Glutamatergic neuron (in vitro differentiated cells): ENCODE data around the gene PCDHGA1. TPM values are rescaled to one million over a fixed set of nuclear protein-coding genes. Genes with fewer than 3 reads are reported as not detected.

Experiments used
- DNase-seq: peaks from one replicate; pipeline ENCODE4 v3.0.0; 2022
- H3K27ac Mint-ChIP-seq: one replicate; pipeline ENCODE4 v1.8.0; 2020; ENCODE audit warnings: mild to moderate bottlenecking, mixed read lengths, inconsistent platforms; ENCODE audit not compliant: unreplicated experiment
- H3K27me3 Mint-ChIP-seq: one replicate; pipeline ENCODE4 v1.8.0; 2020; ENCODE audit warnings: mild to moderate bottlenecking, moderate library complexity, mixed read lengths, inconsistent platforms; ENCODE audit not compliant: unreplicated experiment
- H3K36me3 Mint-ChIP-seq: one replicate; pipeline ENCODE4 v1.8.0; 2020; ENCODE audit warnings: mild to moderate bottlenecking, mixed read lengths, inconsistent platforms; ENCODE audit not compliant: unreplicated experiment
- H3K4me1 Mint-ChIP-seq: one replicate; pipeline ENCODE4 v1.8.0; 2020; ENCODE audit warnings: mild to moderate bottlenecking, low read depth, mixed read lengths, inconsistent platforms; ENCODE audit not compliant: unreplicated experiment
- H3K4me3 Mint-ChIP-seq: one replicate; pipeline ENCODE4 v1.8.0; 2020; ENCODE audit warnings: mild to moderate bottlenecking, mixed read lengths, inconsistent platforms; ENCODE audit not compliant: unreplicated experiment
- H3K9me3 Mint-ChIP-seq: one replicate; pipeline ENCODE4 v1.8.0; 2020; ENCODE audit warnings: mild to moderate bottlenecking, moderate library complexity, mixed read lengths, inconsistent platforms; ENCODE audit not compliant: unreplicated experiment
- CTCF ChIP-seq: fragments of 200-600 bp; sonication (generic); IDR thresholded peaks from one replicate; pipeline ENCODE4 v1.5.0; 2021; ENCODE audit not compliant: partially characterized antibody, unreplicated experiment
- total RNA-seq: library from RNA; stranded (reverse); fragmentation: NEBNext Ultra II Directional; extraction: Animal tissue kit (Norgen Biotek cat#: 25700); gene quantifications from one replicate; pipeline ENCODE4 v1.2.1, GENCODE V29; 2021; ENCODE audit not compliant: unreplicated experiment

Gene PCDHGA1
- total RNA-seq, 1 donor from 2014 or later: 4.6 TPM

DNA sequence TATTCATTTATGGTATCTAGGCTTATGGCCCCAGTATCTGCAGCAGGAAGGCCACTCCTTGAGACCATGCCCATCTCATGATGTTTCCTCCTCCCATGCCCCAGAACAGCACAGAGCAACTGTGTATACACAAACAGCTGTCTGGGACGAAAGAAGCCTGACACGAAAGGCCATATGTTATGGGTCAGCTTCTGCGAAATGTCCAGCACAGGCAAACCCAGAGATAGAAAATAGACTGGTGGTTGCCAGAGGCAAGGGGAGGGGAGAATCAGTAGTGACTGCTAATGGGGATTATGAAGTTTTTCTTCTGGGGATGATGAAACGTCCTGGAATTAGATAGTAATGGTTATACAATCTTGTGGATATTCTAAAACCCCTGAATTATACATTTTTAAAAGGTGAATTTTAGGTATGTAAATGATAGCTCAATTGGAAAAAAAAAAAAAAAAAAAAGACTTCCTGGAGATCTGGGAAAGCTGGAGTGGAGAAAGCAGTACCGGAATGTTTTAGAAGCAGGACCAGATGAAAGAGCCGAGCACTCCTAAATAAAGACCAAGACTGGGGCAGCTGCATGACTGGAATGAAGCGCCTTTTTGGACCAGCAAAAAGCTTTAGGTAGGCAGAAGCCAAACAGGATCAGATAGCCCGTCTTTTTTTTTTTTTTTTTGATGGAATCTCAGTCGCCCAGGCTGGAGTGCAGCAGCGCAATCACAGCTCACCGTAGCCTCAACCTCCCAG, 187.7 kb downstream of the PCDHGA1 start:
- DNase-seq: no peak
- peaks cover 3% of the 10 kb centered on the region for H3K36me3 Mint-ChIP-seq
- H3K9me3 Mint-ChIP-seq: peaks cover 24% of the 10 kb centered on the region
- no peak for TF ChIP-seq CTCF
- peaks cover 14% of the 10 kb centered on the region for H3K27me3 Mint-ChIP-seq
- peak overlapping the region; percentile 70 for H3K4me3 Mint-ChIP-seq
- H3K4me1 Mint-ChIP-seq: peaks cover 53% of the 10 kb centered on the region
- peak overlapping the region; percentile 97 for H3K27ac Mint-ChIP-seq

DNA sequence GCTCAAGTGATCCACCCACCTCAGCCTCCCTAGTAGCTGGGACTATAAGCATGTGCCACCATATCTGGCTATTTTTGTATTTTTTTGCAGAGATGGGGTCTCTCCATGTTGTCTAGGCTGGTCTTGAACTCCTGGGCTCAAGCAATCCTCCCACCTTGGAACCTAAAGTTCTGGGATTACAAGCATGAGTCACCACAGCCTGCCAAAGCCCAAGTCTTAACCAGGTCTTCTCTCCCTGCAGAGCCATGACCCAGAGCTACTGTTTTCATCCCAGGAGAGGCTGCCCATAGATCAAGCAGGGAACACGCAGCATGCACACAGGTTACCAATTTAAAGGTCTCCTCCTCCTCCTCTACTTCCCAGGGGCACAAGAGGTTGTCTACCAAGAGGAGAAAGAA, 188.3 kb downstream of the PCDHGA1 start:
- Mint-ChIP-seq H3K36me3 (peaks cover 3% of the 10 kb centered on the region), H3K27ac (no peak overlapping the region), H3K4me3 (no peak overlapping the region), H3K4me1 (peaks cover 51% of the 10 kb centered on the region), H3K27me3 (peaks cover 12% of the 10 kb centered on the region), H3K9me3 (peaks cover 21% of the 10 kb centered on the region)
- DNase-seq: no peak
- TF ChIP-seq CTCF: no peak

DNA sequence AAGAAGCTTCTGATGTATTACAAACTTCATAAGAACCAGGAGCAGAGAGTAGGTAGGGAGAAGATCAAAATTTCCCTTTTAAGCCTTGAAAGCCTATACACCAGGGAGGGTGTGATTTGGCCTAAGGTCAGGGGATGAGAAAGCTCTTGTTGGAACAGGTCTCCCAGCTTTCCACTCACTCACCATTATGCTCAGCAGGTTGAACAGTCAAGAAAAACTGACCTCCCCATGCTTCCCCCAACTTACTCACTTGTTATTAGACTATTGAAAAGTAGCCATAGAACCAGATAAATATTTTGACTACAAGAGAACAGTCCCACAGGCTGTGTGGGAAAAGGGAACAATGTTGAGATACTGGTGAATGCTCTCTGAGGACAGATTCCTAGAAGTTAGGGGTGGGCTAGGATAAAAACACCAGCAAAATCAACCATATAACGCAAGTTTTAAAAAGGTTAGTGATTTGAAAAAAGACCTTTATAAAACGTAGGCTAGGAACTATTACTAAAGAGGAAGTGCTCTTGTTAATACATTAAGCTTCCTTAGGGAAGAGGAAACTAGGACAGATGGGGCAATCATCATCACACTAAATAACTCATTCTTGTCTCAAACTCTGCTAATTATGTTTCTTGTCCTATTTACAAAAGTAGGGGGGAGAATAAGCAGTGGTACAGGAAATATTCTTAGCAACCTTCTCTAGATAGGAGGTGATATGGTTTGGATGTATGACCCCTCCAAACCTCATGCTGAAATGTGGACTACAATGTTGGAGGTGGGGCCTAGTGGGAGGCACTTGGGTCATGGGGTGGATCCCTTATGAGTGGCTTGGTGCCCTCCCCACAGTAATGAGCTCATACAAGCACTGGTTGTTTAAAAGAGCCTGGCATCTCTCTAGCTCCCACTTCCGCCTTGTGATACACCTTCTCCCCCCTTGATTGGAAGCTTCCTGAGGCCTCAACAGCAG, 189.6 kb downstream of the PCDHGA1 start:
- Mint-ChIP-seq H3K4me3 (no peak overlapping the region), H3K36me3 (peaks cover 3% of the 10 kb centered on the region), H3K9me3 (peaks cover 13% of the 10 kb centered on the region), H3K27me3 (peaks cover 3% of the 10 kb centered on the region), H3K4me1 (peaks cover 52% of the 10 kb centered on the region), H3K27ac (no peak overlapping the region)
- DNase-seq: no peak
- no peak for TF ChIP-seq CTCF

DNA sequence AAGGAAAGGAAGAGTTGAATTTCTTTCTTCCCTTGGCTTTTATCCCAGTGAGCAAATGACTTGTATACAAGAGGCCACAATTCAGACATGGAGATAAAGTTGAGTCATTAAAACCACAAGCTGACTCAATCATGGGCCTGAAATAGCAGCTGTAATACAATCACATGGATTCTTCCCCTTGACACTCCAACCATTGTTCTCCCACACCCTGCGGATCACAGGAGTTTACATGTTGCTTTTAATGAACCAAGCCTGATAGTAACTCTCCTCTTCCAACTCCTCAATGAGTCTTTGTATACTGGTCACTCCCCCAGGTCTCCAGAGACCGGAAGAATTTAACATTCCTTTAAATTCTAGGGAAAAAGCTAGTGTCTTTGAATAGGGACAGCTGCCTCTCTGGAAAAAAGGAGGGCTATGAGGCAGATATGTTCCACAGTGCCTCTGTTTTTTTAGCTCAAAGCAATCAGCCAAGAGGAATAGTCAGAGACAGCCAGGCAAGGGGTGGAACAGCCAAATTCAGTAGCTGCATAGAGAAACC, 191.0 kb downstream of the PCDHGA1 start:
- TF ChIP-seq CTCF: no peak
- peaks cover 3% of the 10 kb centered on the region for H3K27me3 Mint-ChIP-seq
- H3K4me3 Mint-ChIP-seq: no peak overlapping the region
- peaks cover 3% of the 10 kb centered on the region for H3K36me3 Mint-ChIP-seq
- no peak overlapping the region for H3K27ac Mint-ChIP-seq
- peaks cover 13% of the 10 kb centered on the region for H3K9me3 Mint-ChIP-seq
- H3K4me1 Mint-ChIP-seq: peaks cover 47% of the 10 kb centered on the region
- DNase-seq: no peak
